HG03521 (cell line): Measurements from ENCODE around the gene GPATCH8.
"Not testable (repeated sequence)": the region's sequence is repeated elsewhere in the genome, so short reads cannot be mapped to it uniquely, and the experiment has no call there.

ENCODE experiments used
- ATAC-seq: cut with Tn5 transposase; IDR thresholded peaks from one replicate; pipeline ENCODE4 v1.9.1; 2021; ENCODE audit warnings: mild to moderate bottlenecking, moderate library complexity; ENCODE audit not compliant: unreplicated experiment

GPATCH8 gene

GRCh38 chr17:44398692-44399691 lies 104.2 kb downstream of the GPATCH8 start:
- no peak for ATAC-seq

GRCh38 chr17:44397479-44398440 lies 105.4 kb downstream of the GPATCH8 start:
- no peak for ATAC-seq

GRCh38 chr17:44396946-44397345 lies 106.3 kb downstream of the GPATCH8 start:
- ATAC-seq: no peak

GRCh38 chr17:44394833-44395232 lies 108.4 kb downstream of the GPATCH8 start:
- no peak for ATAC-seq

GRCh38 chr17:44394112-44394511 lies 109.1 kb downstream of the GPATCH8 start:
- ATAC-seq: not testable (repeated sequence)

GRCh38 chr17:44390250-44390870 lies 112.8 kb downstream of the GPATCH8 start:
- no peak for ATAC-seq

GRCh38 chr17:44389723-44390202 lies 113.4 kb downstream of the GPATCH8 start:
- no peak for ATAC-seq

GRCh38 chr17:44389281-44389680 lies 113.9 kb downstream of the GPATCH8 start, which contains the start of gene ITGA2B:
TSS of gene ITGA2B (minus strand) at chr17:44389649. CDS start at chr17:44389473, 176 bp downstream.
- no peak for ATAC-seq

GRCh38 chr17:44387804-44388203 lies 115.4 kb downstream of the GPATCH8 start:
- no peak for ATAC-seq

- ATAC-seq: no peak
These were observed 117.1 kb downstream of the GPATCH8 start for GRCh38 chr17:44386182-44386525.

- ATAC-seq: no peak
These were observed 117.7 kb downstream of the GPATCH8 start for GRCh38 chr17:44385287-44386181.

GRCh38 chr17:44384823-44385286 lies 118.4 kb downstream of the GPATCH8 start:
- ATAC-seq: no peak

GRCh38 chr17:44384281-44384822 lies 118.9 kb downstream of the GPATCH8 start:
- ATAC-seq: no peak

- no peak for ATAC-seq
These were observed 119.3 kb downstream of the GPATCH8 start for GRCh38 chr17:44383861-44384260.

GRCh38 chr17:44383363-44383762 lies 119.8 kb downstream of the GPATCH8 start:
- ATAC-seq: no peak

- ATAC-seq: no peak
These were observed 120.3 kb downstream of the GPATCH8 start for GRCh38 chr17:44382917-44383316.

GRCh38 chr17:44381810-44382305 lies 121.3 kb downstream of the GPATCH8 start:
- no peak for ATAC-seq

- ATAC-seq: no peak
These were observed 122.4 kb downstream of the GPATCH8 start for GRCh38 chr17:44380767-44381166.

GRCh38 chr17:44379887-44380286 lies 123.3 kb downstream of the GPATCH8 start:
- no peak for ATAC-seq
